H9 (cell line): ENCODE data around the gene RLBP1. TPM values are rescaled to one million over a fixed set of nuclear protein-coding genes. Genes with fewer than 3 reads are reported as not detected.

ENCODE experiments used
- DNase-seq: peaks from one replicate; pipeline ENCODE4 v3.0.0-alpha.2; 2017
- H2AFZ ChIP-seq: one replicate; pipeline ENCODE4 v1.6.1; 2013; ENCODE audit warnings: mild to moderate bottlenecking, low read length, control low read depth, moderate library complexity
- H2AK5ac ChIP-seq: 2 replicates; pipeline ENCODE4 v1.6.1; 2013; ENCODE audit warnings: low read length, control low read depth, mixed read lengths; ENCODE audit not compliant: insufficient read length
- H2BK120ac ChIP-seq: one replicate; pipeline ENCODE4 v1.6.1; 2013; ENCODE audit warnings: low read depth, mild to moderate bottlenecking, low read length, control low read depth, inconsistent platforms; ENCODE audit not compliant: poor library complexity, severe bottlenecking
- H2BK12ac ChIP-seq: 2 replicates; pipeline ENCODE4 v1.6.1; 2013; ENCODE audit warnings: low read length, control low read depth, mixed read lengths, low read depth; ENCODE audit not compliant: insufficient read length
- H2BK15ac ChIP-seq: 2 replicates; pipeline ENCODE4 v1.6.1; 2013; ENCODE audit warnings: low read depth, low read length, control low read depth
- H2BK20ac ChIP-seq: one replicate; pipeline ENCODE4 v1.6.1; 2013; ENCODE audit warnings: low read depth, mild to moderate bottlenecking, low read length, control low read depth, inconsistent platforms; ENCODE audit not compliant: poor library complexity, severe bottlenecking
- H2BK5ac ChIP-seq: 2 replicates; pipeline ENCODE4 v1.6.1; 2013; ENCODE audit warnings: low read length, control low read depth, mixed read lengths; ENCODE audit not compliant: insufficient read length
- H3K14ac ChIP-seq: 2 replicates; pipeline ENCODE4 v1.6.1; 2013; ENCODE audit warnings: low read length, control low read depth; ENCODE audit not compliant: insufficient read depth
- H3K18ac ChIP-seq: 2 replicates; pipeline ENCODE4 v1.6.1; 2013; ENCODE audit warnings: low read depth, mild to moderate bottlenecking, mixed read lengths, low read length, control low read depth; ENCODE audit not compliant: insufficient read length
- H3K23ac ChIP-seq: 2 replicates; pipeline ENCODE4 v1.6.1; 2013; ENCODE audit warnings: low read length, control low read depth, mixed read lengths, low read depth; ENCODE audit not compliant: insufficient read length
- H3K23me2 ChIP-seq: 2 replicates; pipeline ENCODE4 v1.6.1; 2013; ENCODE audit warnings: low read depth, mild to moderate bottlenecking, mixed read lengths, low read length, control low read depth; ENCODE audit not compliant: insufficient read length, poor library complexity, severe bottlenecking
- H3K27ac ChIP-seq: 2 replicates; pipeline ENCODE4 v1.5.1; 2013; ENCODE audit warnings: low read length, control low read depth, mixed read lengths, low read depth; ENCODE audit not compliant: insufficient read length
- H3K27me3 ChIP-seq: 2 replicates; pipeline ENCODE4 v1.6.1; 2013; ENCODE audit warnings: low read length, control low read depth, inconsistent platforms; ENCODE audit not compliant: insufficient read depth
- H3K4ac ChIP-seq: 2 replicates; pipeline ENCODE4 v1.6.1; 2013; ENCODE audit warnings: low read depth, mild to moderate bottlenecking, control low read depth, inconsistent platforms, low read length, moderate library complexity
- H3K4me1 ChIP-seq: 2 replicates; pipeline ENCODE4 v1.6.1; 2013; ENCODE audit warnings: low read length, control low read depth, inconsistent platforms; ENCODE audit not compliant: insufficient read depth
- H3K4me2 ChIP-seq: 2 replicates; pipeline ENCODE4 v1.6.1; 2013; ENCODE audit warnings: low read length, control low read depth, mixed read lengths; ENCODE audit not compliant: insufficient read length, insufficient read depth
- H3K56ac ChIP-seq: 2 replicates; pipeline ENCODE4 v1.6.1; 2013; ENCODE audit warnings: low read depth, mild to moderate bottlenecking, mixed read lengths, low read length, control low read depth; ENCODE audit not compliant: insufficient read length
- H3K79me1 ChIP-seq: 2 replicates; pipeline ENCODE4 v1.6.1; 2013; ENCODE audit warnings: low read depth, mild to moderate bottlenecking, moderate library complexity, low read length, control low read depth, inconsistent platforms; ENCODE audit not compliant: insufficient read depth, poor library complexity, severe bottlenecking
- H3K79me2 ChIP-seq: 2 replicates; pipeline ENCODE4 v1.6.1; 2013; ENCODE audit warnings: low read length, control low read depth, inconsistent platforms; ENCODE audit not compliant: insufficient read depth
- H3K9ac ChIP-seq: 2 replicates; pipeline ENCODE4 v1.6.1; 2013; ENCODE audit warnings: low read length, control low read depth, mixed read lengths; ENCODE audit not compliant: insufficient read length; ENCODE audit errors: extremely low read depth
- H3K9me3 ChIP-seq: one replicate; pipeline ENCODE4 v1.6.1; 2013; ENCODE audit warnings: low read depth, low read length, inconsistent platforms; ENCODE audit not compliant: control insufficient read depth
- H3T11ph ChIP-seq: one replicate; pipeline ENCODE4 v1.6.1; 2013; ENCODE audit warnings: mild to moderate bottlenecking, low read length, control low read depth, inconsistent platforms
- H4K20me1 ChIP-seq: one replicate; pipeline ENCODE4 v1.6.1; 2013; ENCODE audit not compliant: control insufficient read depth, insufficient read length, insufficient read depth
- H4K5ac ChIP-seq: 2 replicates; pipeline ENCODE4 v1.6.1; 2013; ENCODE audit warnings: low read depth, mild to moderate bottlenecking, mixed read lengths, low read length, control low read depth; ENCODE audit not compliant: insufficient read length
- H4K8ac ChIP-seq: replicated peaks from 2 replicates; pipeline ENCODE4 v1.6.1; 2013; ENCODE audit warnings: low read length, control low read depth, mixed read lengths, low read depth; ENCODE audit not compliant: insufficient read length
- H4K91ac ChIP-seq: 2 replicates; pipeline ENCODE4 v1.6.1; 2013; ENCODE audit warnings: low read depth, mild to moderate bottlenecking, moderate library complexity, mixed read lengths, low read length, control low read depth; ENCODE audit not compliant: insufficient read length
- H3K27ac Mint-ChIP-seq, 3 experiments: 2 replicates in 2 of 3; 3 replicates in 1 of 3; pipeline ENCODE4 v1.8.0; 2020 to 2021; ENCODE audit warnings: mixed read lengths in 3 of 3, mild to moderate bottlenecking in 1 of 3, moderate library complexity in 1 of 3
- H3K27me3 Mint-ChIP-seq: 2 replicates; pipeline ENCODE4 v1.8.0; 2021; ENCODE audit warnings: low read depth, mild to moderate bottlenecking, moderate library complexity, mixed read lengths
- H3K36me3 Mint-ChIP-seq, 3 experiments: 2 replicates in 2 of 3; 3 replicates in 1 of 3; pipeline ENCODE4 v1.8.0; 2020 to 2021; ENCODE audit warnings: low read depth in 3 of 3, mixed read lengths in 3 of 3; ENCODE audit not compliant: insufficient read depth in 1 of 3
- H3K4me1 Mint-ChIP-seq, 2 experiments: 2 replicates each; pipeline ENCODE4 v1.8.0; 2020; ENCODE audit warnings: mixed read lengths in 2 of 2
- H3K4me3 Mint-ChIP-seq, 2 experiments: 2 replicates in 1 of 2; 3 replicates in 1 of 2; pipeline ENCODE4 v1.8.0; 2020 to 2021; ENCODE audit warnings: mild to moderate bottlenecking in 2 of 2, mixed read lengths in 2 of 2, moderate library complexity in 1 of 2
- H3K9me3 Mint-ChIP-seq, 2 experiments: 2 replicates in 1 of 2; 3 replicates in 1 of 2; pipeline ENCODE4 v1.8.0; 2020; ENCODE audit warnings: mild to moderate bottlenecking in 2 of 2, mixed read lengths in 2 of 2, moderate library complexity in 1 of 2
- WGBS: extraction: QIAGEN DNeasy Blood & Tissue Kit; methylation state at CpG from one replicate; pipeline ENCODE4 v1.1.7; 2013; ENCODE audit warnings: missing lambda C conversion rate, low lambda C conversion rate, mixed read lengths; ENCODE audit not compliant: insufficient read length; ENCODE audit errors: extremely low coverage; 5-methylcytosine and 5-hydroxymethylcytosine counted together
- total RNA-seq: library from RNA; stranded (reverse); gene quantifications from 2 replicates; pipeline ENCODE4 v1.2.1, GENCODE V29; 2021
- TF ChIP-seq, protein P1 (sequence below): fragments of 200-600 bp; sonication (generic); conservative IDR thresholded peaks from 3 replicates; pipeline ENCODE4 v1.8.0; 2021; ENCODE audit warnings: antibody characterized with exemption, mild to moderate bottlenecking

The RLBP1 gene
- total RNA-seq, 1 experiment from 2014 or later: not detected

DNA sequence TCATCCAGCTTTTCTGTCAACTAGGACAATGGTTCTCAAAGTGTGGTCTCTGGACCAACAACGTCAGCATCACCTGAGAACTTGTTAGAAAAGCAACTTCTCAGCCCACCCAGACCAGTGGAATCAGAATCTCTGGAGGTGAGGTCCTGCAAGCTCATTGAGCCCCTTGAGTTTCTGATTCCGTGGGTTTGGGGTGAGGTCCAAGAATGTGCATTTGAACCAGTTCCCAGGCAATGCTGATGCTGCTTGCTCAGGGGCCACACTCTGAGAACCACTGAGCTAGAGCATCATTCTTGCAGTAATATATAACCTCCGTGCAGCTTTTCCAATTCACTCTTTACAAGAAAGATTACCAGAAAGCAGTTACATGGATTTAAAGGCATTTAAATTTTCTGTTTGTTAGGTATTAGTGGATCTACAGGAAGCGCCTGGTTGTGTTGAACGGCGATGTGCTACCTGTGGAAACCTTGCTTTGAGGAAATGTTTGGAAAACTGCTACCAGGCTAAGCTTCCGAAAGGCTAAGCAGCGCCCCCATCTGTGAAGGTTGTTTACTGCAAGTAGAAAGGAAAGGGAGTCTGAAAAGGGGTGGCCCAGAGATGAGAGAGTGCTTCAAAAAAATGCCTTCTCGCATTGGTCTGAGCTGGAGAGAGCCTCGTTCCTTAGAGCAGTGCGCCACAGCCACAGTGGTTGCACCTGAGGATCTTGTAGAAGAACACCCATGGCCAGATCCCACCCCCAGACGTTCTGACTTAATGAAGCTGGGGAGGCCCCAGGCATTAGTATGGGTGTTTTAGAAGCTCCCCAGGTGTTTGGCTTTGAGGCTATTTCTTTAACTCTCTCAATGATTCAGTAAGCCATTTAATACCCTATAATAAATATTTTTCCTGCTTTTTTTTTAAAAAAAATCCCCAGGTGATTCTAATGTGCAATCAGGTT lies 50.0 kb downstream of the RLBP1 start:
- Histone ChIP-seq H4K8ac (no peak overlapping the region), H2AK5ac (no peak overlapping the region), H4K5ac (no peak overlapping the region), H2AFZ (no peak overlapping the region), H2BK5ac (no peak overlapping the region), H3K23me2 (no peaks in the 10 kb centered on the region), H4K20me1 (no peaks in the 10 kb centered on the region), H3T11ph (no peak overlapping the region), H3K27ac (no peak overlapping the region), H3K79me1 (no peaks in the 10 kb centered on the region), H3K56ac (no peak overlapping the region), H3K79me2 (no peaks in the 10 kb centered on the region), H3K23ac (no peak overlapping the region), H3K4me2 (no peak overlapping the region), H3K14ac (no peak overlapping the region), H2BK12ac (no peak overlapping the region), H3K18ac (no peak overlapping the region), H4K91ac (no peak overlapping the region), H2BK15ac (no peak overlapping the region), H3K27me3 (no peaks in the 10 kb centered on the region), H3K9ac (no peak overlapping the region), H3K4me1 (0 out of 2 replicates have a peak, but pooled peaks cover 1% of the 10 kb centered on the region), H2BK120ac (no peak overlapping the region), H3K9me3 (no peaks in the 10 kb centered on the region), H2BK20ac (no peak overlapping the region), H3K4ac (no peak overlapping the region)
- H3K36me3 Mint-ChIP-seq: no peaks in the 10 kb centered on the region; a peak in 2 of 7 replicates
- no peaks in the 10 kb centered on the region for H3K27me3 Mint-ChIP-seq
- peaks cover 8 to 10% of the 10 kb centered on the region in 2 experiments for H3K4me1 Mint-ChIP-seq
- H3K9me3 Mint-ChIP-seq: no peaks in the 10 kb centered on the region
- WGBS: no CpG with 5 or more reads among the region's 12 CpGs
- TF ChIP-seq, protein P1, sequence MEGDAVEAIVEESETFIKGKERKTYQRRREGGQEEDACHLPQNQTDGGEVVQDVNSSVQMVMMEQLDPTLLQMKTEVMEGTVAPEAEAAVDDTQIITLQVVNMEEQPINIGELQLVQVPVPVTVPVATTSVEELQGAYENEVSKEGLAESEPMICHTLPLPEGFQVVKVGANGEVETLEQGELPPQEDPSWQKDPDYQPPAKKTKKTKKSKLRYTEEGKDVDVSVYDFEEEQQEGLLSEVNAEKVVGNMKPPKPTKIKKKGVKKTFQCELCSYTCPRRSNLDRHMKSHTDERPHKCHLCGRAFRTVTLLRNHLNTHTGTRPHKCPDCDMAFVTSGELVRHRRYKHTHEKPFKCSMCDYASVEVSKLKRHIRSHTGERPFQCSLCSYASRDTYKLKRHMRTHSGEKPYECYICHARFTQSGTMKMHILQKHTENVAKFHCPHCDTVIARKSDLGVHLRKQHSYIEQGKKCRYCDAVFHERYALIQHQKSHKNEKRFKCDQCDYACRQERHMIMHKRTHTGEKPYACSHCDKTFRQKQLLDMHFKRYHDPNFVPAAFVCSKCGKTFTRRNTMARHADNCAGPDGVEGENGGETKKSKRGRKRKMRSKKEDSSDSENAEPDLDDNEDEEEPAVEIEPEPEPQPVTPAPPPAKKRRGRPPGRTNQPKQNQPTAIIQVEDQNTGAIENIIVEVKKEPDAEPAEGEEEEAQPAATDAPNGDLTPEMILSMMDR: peak; percentile 82
- no peak overlapping the region for H3K4me3 Mint-ChIP-seq
- peak overlapping the region in 1 of 3 experiments; percentile 71; a peak in 2 of 7 replicates for H3K27ac Mint-ChIP-seq
- DNase-seq: peak; percentile 81
